Inflammatory macrophage (primary cell): Measurements from ENCODE around the gene MEGF6.

Experiments used
- DNase-seq, 2 donors: peaks; one replicate each; pipeline ENCODE4 v3.0.0-alpha.2; 2020 to 2022

The MEGF6 gene

GRCh38 chr1:3533067-3534048 is 78.0 kb downstream of the MEGF6 start:
- DNase-seq = no peak

GRCh38 chr1:3531928-3532327 is 79.4 kb downstream of the MEGF6 start:
- DNase-seq = no peak

- DNase-seq = peak; percentile 69 to 83
Measured at GRCh38 chr1:3530926-3531818, 80.1 kb downstream of the MEGF6 start.

- DNase-seq = peak in 1 of 2 donors; percentile 2
Measured at GRCh38 chr1:3530086-3530925, 81.0 kb downstream of the MEGF6 start.

GRCh38 chr1:3529099-3529729 is 82.1 kb downstream of the MEGF6 start:
- no peak for DNase-seq

GRCh38 chr1:3527774-3528173 is 83.5 kb downstream of the MEGF6 start:
- no peak for DNase-seq

- no peak for DNase-seq
Measured at GRCh38 chr1:3525551-3526482, 85.5 kb downstream of the MEGF6 start.

GRCh38 chr1:3524556-3525203 is 86.6 kb downstream of the MEGF6 start:
- no peak for DNase-seq

- DNase-seq = no peak
Measured at GRCh38 chr1:3523980-3524379, 87.3 kb downstream of the MEGF6 start.

GRCh38 chr1:3522564-3523265 is 88.6 kb downstream of the MEGF6 start:
- DNase-seq = no peak

GRCh38 chr1:3522112-3522511 is 89.2 kb downstream of the MEGF6 start:
- no peak for DNase-seq

- DNase-seq = no peak
Measured at GRCh38 chr1:3521426-3521825, 89.9 kb downstream of the MEGF6 start.

GRCh38 chr1:3520419-3521378 is 90.6 kb downstream of the MEGF6 start:
- DNase-seq = no peak

- DNase-seq = no peak
Measured at GRCh38 chr1:3519301-3519885, 91.9 kb downstream of the MEGF6 start.

- no peak for DNase-seq
Measured at GRCh38 chr1:3518756-3519155, 92.6 kb downstream of the MEGF6 start.

- DNase-seq = no peak
Measured at GRCh38 chr1:3518256-3518655, 93.1 kb downstream of the MEGF6 start.

- DNase-seq = no peak
Measured at GRCh38 chr1:3516911-3517675, 94.2 kb downstream of the MEGF6 start.
